GM10248 (cell line): ENCODE data around the gene OMG.

ENCODE experiments used
- CTCF ChIA-PET: fragments of 300-600 bp; sonication (Branson Sonifier 250); formaldehyde crosslinking; extraction: SDS; loops from one replicate; lab custom pipeline; 2021; ENCODE audit warnings: antibody characterized with exemption; lab: Yijun Ruan, JAX
- POLR2A ChIA-PET: fragments of 350-650 bp; sonication (Branson Sonifier 250); formaldehyde crosslinking; extraction: SDS; loops from one replicate; lab custom pipeline; 2020; ENCODE audit warnings: antibody characterized with exemption; lab: Yijun Ruan, JAX
- DNase-seq: peaks from one replicate; pipeline ENCODE4 v3.0.0; 2012; ENCODE audit errors: extremely low spot score
- TF ChIP-seq, protein P1 (sequence below): IDR thresholded peaks from 2 replicates; pipeline ENCODE4 v1.5.1; 2012; ENCODE audit warnings: mild to moderate bottlenecking, low read depth; ENCODE audit errors: extremely low read depth, missing control alignments, control extremely low read depth

Gene OMG

DNA sequence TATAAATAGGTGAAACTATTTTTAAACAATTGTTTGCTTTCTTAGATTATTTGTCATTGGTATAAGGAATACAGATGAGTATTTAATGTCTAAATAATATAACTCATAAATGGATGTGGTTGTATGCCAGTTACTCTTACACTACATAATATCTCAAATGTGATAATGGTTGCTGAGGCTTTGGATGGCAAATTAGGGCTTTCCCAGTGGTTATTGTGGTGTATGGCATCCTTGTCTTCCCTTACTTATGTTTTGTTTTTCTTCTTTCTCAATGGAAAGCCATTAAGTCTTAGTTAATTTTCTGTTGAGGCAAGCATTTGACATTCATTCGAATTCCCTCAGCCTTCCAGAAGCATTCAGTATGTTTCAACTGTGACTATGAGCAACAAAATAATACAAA lies 10.5 kb downstream of the OMG start:
- CTCF ChIA-PET, result no interaction called here
- TF ChIP-seq, protein P1, sequence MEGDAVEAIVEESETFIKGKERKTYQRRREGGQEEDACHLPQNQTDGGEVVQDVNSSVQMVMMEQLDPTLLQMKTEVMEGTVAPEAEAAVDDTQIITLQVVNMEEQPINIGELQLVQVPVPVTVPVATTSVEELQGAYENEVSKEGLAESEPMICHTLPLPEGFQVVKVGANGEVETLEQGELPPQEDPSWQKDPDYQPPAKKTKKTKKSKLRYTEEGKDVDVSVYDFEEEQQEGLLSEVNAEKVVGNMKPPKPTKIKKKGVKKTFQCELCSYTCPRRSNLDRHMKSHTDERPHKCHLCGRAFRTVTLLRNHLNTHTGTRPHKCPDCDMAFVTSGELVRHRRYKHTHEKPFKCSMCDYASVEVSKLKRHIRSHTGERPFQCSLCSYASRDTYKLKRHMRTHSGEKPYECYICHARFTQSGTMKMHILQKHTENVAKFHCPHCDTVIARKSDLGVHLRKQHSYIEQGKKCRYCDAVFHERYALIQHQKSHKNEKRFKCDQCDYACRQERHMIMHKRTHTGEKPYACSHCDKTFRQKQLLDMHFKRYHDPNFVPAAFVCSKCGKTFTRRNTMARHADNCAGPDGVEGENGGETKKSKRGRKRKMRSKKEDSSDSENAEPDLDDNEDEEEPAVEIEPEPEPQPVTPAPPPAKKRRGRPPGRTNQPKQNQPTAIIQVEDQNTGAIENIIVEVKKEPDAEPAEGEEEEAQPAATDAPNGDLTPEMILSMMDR, result no peak
- POLR2A ChIA-PET, result no interaction called here
- no peak for DNase-seq

DNA sequence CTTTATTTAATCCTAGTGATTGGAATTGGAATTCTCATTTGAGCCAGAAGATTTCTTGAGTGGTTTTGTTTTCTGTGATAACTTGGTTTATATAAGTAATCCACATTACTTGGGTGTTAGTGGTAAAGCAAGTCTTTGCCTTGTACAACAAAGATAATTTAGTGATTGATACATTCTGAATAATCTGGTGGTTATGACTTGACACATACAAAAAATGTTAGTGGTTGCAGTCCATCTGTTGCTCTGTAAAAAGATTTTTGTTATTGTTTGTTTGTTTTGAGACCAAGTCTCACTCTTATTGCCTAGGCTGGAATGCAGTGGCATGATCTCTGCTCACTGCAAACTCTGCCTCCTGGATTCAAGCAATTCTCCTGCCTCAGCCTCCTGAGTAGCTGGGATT lies 13.2 kb downstream of the OMG start:
- ChIA-PET CTCF (no interaction called here), POLR2A (no interaction called here)
- no peak for DNase-seq
- TF ChIP-seq, protein P1, result no peak

DNA sequence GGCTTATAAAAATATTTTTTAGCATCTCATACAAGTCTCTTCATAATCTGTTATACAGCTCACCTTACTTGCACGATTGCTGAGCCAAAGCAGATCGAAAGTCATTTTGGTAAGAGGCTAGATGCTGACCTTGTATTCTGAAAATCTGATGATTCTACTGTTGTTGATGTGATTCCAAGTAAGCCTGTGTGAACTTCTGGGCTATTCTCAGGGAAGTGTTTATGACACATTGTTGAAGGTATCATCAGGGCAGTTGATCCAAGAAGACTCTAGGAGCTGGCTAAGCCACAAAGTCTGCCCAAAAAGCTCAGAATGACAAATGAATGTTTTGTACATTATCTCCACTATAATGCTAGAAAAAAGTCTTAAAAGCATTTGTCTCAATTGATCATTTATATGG lies 16.0 kb downstream of the OMG start:
- no peak for DNase-seq
- ChIA-PET CTCF (interaction anchor here (1.0 to 1.1 kb wide), 2 partner anchors 14 to 92 kb away, joined by 3 read pairs; no protein-coding TSS in a partner anchor), POLR2A (no interaction called here)
- TF ChIP-seq, protein P1, result no peak

DNA sequence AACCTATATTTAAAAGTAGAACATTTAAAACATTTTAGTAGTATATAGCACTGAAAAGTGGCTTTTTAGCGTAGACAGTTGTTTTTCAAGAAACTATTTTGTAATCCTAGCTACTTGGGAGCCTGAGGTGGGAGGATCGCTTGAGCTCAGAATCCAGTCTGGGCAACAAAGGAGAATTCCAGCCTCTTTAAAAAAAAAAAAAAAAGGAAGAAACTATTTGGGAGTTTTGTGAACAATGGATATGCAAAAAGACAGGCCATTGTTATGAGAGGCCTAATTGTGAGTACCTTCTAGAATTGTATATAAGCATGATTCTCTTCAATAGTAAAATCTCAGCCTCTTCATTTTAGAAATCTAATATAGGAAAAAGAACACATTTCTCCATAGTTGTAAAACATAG lies 17.6 kb downstream of the OMG start:
- ChIA-PET POLR2A (interaction anchor here (0.6 kb wide), 1 partner anchor 14 kb away, joined by 4 read pairs; no protein-coding TSS in a partner anchor), CTCF (no interaction called here)
- TF ChIP-seq, protein P1, result no peak
- no peak for DNase-seq

DNA sequence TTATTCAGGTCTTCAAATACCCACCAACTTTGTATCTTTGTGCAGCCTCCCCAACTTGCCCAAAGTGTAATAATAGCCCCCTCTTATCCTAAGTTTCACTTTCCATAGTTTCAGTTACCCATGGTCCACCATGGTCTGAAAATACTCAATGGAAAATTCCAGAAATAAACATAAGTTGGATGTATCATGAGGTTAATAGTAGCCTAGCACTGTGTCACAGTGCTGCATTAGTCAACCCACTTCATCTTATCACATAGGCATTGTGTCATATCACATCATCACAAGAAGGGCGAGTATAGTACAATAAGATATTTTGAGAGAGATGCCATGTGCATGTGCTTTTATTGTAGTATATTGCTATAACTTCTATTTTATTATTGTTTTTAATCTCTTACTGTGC lies 21.9 kb downstream of the OMG start:
- TF ChIP-seq, protein P1, result no peak
- ChIA-PET CTCF (no interaction called here), POLR2A (no interaction called here)
- DNase-seq, result no peak

DNA sequence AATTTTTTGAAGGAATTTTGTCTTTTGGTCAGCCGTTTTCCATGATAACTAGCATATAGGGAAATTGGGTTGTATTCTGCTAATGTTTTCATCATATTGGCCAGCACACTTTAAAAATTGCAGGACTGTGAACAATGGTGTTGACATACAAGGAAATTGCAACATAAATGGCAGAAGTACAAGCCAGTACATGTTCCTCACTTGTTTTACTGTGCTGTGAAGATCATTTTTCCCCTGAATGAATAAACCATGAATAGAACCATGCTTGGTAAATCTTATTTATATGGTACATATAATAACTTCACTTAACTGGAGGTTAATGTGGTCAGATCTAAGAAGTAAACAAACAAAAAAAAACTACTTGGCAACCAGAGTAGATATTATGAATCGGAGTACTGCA lies 22.8 kb downstream of the OMG start:
- POLR2A ChIA-PET, result no interaction called here
- no peak for DNase-seq

More for the DNA sequence above, 22.8 kb downstream of the OMG start:
- TF ChIP-seq, protein P1, result no peak
- CTCF ChIA-PET, result no interaction called here
